Hepatic stellate cell (primary cell): ENCODE data around the gene TPD52L1.
"Not testable (repeated sequence)": the region's sequence is repeated elsewhere in the genome, so short reads cannot be mapped to it uniquely, and the experiment has no call there.

Experiments
- DNase-seq: peaks from one replicate; pipeline ENCODE4 v3.0.0; 2011; ENCODE audit warnings: low spot score

Gene TPD52L1

DNA sequence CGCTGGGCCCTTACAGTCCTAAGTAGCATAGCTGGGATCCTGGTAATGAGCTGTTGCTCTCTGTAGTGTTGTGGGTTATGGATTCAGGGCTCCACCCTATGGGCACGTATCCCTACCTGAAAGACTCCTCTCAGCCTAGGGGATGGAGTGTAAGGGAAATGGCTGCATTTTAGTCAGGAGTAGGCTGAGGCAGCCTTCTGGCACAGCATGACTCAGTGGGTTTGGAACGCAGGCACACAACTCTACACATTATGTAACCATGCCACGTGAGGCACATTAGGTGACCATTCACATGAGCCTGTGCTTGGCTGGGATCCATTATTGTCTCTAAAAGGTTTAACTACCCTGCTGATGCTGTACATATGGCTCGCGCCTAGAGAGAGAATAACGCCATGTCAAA lies 120.4 kb downstream of the TPD52L1 start:
- no peak for DNase-seq

DNA sequence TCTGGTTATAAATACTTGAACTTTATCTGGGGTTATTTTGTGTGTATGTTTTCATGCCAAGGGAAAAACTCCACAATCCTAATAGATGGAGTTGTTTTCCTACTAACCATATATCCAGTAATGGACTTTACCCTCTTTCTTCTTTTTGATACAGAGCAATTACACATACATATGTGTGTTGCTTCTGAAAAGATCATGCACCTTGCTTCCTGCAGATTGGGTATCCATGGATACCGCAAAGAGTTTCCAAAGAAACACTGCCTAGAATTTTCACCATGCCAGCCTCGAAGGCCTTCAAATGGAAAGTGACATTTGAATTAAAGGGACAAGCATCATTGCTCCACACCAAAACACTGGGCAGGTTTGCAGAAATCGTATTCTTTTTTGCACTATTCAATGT lies 121.4 kb downstream of the TPD52L1 start:
- DNase-seq = no peak

DNA sequence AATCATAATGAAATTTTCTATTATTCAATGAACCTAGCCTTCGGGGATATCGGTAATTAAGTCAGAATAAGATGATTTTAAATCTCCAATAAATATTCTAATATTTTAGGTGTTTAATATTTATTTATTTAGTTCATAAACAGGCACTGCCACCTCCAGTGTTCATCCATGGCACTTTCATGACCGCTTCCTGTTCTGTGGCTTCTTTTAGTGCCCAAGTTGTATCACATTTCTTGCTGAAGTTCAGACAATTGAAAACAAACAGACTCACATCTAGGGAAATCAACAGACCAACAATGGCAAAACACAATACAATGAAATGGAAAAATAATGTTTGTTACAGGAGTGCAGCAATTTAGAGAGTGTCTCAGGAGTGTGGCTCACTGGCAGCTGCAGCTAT lies 122.2 kb downstream of the TPD52L1 start:
- DNase-seq = no peak

DNA sequence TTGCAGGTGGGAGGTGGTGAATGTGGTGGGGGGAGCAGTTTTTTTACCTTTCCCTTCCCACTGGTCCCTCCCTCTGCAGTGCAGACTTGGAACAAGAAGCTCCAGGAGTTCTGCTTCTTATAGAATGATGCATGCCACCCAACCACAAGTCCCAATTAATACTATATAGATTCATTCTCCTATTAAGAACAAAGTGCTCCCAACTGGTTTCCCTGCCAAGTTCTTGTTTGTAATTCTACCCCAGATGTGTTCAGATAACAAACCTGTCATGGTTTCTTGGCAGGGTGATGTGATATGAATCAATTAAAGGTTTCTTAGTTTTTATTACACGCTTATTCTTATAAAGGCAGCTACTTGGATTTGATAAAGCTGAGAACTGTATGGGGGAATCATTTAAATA lies 124.3 kb downstream of the TPD52L1 start:
- no peak for DNase-seq

DNA sequence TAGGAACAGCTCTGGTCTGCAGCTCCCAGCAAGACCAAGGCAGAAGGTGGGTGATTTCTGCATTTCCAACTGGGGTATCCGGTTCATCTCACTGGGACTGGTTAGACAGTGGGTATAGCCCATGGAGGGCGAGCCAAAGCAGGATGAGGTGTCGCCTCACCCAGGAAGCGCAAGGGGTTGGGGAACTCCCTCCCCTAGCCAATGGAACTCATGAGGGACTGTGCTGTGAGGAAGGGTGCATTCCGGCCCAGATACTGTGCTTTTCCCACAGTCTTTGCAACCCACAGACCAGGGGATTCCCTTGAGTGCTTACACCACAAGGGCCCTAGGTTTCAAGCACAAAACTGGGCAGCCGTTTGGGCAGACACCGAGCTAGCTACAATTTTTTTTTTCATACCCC lies 126.4 kb downstream of the TPD52L1 start:
- no peak for DNase-seq

DNA sequence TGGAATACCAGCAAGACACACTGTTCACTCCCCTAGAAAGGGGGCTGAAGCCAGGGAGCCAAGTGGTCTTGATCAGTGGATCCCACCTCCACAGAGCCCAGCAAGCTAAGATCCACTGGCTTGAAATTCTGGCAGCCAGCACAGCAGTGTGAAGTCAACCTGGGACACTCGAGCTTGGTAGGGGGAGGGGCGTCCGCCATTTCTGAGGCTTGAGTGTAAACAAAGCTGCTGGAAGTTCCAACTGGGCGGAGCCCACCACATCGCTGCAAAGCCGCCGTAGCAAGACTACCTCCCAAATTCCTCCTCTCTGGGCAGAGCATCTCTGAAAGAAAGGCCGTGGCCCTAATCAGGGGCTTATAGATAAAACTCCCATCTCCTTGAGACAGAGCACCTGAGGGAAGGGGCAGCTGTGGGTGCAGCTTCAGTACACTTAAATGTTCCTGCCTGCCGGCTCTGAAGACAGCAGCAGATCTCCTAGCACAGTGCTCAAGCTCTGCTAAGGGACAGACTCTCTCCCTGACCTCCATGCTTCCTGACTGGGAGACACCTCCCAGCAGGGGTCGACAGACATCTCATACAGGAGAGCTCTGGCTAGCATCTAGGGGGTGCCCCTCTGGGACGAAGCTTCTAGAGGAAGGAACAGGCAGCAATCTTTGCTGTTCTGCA lies 126.9 kb downstream of the TPD52L1 start:
- not testable (repeated sequence) for DNase-seq

DNA sequence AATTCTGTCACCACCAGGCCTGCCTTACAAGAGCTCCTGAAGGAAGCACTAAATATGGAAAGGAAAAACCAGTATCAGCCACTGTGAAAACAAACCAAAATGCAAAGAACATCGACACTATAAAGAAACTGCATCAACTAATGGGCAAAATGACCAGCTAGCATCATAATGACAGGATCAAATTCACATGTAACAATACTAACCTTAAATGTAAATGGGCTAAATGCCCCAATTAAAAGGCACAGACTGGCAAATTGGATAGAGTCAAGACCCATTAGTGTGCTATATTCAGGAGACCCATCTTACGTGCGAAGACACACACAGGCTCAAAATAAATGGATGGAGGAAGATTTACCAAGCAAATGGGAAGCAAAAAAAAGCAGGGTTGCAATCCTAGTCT lies 128.9 kb downstream of the TPD52L1 start:
- DNase-seq = not testable (repeated sequence)

DNA sequence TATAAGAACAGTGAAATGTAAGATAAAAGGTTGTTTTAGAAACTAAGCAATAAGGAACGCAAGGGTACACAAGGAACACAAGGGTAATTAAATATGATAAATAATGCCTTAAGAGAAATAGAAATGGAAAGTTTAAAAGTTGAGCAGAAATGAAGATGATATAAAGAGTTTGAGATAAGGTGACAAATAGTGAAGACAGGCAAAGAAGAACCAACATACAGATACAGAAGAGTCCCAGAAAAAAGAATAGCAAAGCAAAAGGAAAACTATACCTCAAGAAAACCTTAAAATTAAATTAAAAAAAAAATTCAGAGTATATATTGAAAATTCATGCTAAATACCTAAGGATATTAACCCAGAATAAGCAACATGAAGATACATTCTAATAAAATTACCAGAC lies 131.8 kb downstream of the TPD52L1 start:
- DNase-seq = no peak

DNA sequence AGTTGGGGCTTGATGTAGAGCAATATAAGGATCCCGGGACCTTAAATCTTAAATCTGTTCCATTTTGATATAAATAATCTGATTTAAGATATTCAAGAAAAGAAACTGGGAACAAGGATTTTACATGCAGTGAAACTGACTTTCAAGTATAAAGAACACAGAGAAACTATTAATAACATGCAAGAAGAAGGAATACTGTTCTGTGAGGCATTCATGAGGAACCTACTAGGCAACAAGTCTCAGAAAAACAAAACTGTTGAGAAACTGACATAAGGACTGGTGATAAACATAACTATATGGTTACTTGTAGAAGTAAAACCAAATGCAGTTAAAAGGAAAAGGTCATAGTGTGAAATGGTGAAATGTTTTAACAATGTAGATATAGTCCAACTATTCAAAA lies 132.4 kb downstream of the TPD52L1 start:
- no peak for DNase-seq

DNA sequence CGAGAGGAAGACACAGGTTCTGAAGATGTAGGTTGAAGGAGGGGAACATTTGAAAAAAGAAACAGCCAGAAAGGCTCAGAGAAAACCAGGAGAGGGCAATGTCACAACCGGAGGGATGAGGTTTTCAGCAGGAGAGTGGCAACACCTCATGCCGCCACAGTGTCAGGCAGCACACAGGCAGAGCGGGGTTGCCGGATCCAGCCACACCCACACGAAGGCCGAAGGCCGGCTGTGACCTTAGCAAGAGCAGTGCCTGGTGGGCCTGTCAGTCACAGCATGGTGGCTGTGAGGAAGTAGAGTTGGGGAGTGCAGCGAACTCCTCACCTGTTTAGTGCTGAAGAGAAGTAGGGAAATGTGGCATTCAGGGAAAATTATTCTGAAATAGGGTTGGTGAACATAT lies 134.1 kb downstream of the TPD52L1 start:
- DNase-seq = no peak

DNA sequence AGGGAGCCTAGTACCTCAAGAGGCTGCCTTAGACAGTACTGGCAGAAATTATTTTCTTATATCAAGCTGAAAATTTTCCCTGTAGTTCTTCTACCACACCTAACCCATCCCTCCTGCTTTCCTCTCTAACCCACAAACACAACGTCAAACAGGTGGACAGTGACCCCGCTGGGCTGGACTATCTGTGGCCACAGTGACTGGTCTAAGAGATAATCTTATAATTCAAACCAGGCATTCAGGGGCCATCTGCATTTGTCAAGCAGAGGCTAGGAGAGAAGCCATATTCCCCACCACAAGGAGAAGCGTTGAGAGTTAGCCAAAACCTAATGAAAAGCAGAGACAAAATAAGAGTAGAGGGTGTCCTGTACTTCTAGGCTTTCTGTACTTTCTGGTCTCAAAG lies 140.0 kb downstream of the TPD52L1 start:
- DNase-seq = no peak

DNA sequence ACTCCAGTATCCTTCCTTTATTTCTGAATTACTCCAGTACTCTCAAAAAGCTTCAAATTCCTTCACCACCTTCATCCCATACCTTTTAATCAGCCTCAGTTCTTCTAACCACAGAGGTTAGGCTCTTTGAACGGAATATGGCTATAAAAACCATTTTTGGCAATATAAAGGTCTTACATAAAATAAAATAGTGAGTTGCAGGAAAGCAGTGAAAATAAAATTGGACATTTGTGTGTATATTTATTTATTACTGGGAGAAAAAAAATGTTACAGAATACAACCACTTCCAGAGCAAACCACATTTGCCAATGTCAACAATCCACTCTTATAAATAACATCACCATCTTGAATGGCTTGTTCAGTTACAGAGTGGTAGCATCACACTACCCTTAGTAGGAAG lies 140.5 kb downstream of the TPD52L1 start:
- DNase-seq = peak; percentile 21

DNA sequence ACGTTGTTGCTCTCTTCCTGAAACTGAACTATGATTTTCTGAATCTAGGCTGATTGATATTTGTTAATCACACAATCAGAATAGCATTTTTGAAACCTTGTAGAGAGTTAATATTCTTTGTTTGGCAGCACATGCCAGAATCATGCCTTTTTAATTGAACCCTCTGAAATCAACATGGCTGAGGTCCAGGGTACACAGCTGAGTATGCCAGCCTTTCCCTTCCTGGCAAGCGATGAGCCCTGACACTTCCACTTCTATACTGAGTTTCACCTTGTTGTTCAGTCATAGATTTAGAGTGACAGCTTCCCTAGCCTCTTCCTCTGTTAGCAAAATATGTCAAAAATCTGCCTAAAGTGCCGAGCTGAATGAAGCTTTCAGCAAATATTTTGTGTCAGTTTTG lies 141.4 kb downstream of the TPD52L1 start:
- no peak for DNase-seq

DNA sequence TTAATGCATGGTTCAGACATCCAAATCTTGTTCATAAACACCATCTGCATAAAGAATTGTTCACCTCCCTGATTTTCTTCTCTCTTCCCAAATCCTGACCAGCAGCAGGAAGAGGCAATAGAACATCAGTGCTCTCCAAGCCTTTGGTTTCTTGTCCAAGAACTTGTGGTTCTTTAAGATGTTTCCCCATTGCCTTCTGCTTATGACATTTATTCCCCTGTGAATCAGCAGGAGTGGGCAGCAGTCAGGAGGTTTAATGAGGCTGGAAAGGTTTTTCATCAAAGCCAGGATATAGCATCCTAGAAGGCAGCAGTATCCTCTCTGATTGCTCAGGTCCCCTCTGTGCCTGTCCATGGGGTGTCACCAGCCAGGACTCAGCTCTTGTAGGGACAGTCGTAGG lies 142.9 kb downstream of the TPD52L1 start:
- DNase-seq = no peak

DNA sequence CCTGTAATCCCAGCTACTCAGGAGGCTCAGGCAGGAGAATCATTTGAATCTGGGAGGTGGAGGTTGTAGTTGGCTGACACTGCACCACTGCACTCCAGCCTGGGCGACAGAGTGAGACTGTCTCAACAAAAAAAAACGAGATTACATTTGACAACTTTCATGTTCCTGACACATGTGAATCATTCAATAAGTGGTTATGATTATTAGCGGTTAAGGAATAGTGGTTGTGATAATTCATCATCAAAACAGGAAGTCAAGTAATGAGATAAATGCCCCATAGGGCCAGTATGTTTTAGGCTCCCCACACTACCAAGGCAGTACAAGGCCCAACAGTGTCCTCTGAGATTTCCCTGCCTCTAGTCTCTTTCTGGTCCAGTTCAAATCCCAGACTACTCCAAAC lies 145.7 kb downstream of the TPD52L1 start:
- no peak for DNase-seq

DNA sequence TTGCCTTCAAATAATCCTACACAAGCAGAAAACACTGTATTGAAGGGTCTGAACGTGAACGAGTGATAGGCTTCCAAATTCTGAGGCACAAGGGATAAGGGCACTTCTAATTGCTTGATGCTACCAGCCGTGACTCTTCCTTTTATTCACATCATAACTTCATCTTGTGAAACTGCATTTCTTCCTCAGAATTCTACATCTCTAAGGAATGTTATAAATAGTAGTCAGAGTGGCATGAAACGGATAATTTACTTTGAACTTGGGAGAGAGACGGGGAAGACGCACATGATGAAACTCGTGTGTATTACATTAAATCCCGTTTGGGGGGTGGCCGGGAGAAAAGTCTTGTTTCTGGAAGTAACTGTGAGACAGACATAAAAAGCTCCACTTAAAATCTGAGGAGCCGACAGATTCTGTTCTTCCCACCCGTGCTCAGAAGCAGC lies 147.4 kb downstream of the TPD52L1 start:
- peak; percentile 21 for DNase-seq

DNA sequence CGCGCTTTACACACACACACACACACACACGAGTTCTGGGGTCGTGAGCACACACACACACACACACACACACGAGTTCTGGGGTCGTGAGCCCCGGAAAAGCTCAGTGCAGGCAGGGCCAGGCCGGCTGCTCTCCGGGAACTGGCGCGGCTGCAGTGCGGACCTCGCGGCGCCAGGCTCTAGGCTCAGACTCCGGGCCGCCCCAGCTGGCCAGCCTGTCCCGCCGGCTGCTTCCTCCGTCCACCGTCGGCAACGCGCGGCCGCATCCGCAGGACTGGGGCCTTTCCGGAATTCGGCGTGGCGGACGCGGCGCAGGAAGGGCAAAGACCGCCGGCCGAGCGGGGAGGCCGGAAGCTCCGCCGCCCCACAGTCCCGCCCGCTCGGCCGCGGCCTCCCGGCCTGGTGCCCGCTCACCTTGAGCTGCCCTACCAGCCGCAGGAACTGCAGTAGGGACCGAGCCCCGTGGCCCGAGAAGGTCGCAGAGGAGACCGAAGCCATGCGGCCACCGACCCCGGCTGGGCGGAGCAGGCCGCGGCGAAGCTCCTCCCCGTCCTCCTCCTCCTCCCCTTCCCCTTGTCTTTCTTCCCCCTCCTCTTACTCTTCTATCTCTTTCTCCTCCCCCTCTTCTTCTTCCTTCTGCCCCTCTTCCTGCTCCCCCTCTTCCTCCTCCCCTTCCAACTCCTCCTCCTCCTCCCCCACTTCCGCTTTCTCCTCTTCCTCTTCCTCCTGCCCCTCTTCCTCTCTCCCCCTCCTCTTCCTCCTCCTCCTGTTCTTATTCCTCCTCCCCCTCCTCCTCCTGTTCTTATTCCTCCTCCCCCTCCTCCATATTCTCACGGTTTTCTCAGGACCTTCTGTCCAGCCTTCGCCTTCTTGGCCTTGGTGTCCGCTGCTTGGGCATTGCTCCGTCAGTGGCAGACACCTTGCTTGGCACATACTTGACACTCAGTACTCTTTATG lies 148.1 kb downstream of the TPD52L1 start, which contains the start of gene HDDC2:
Gene HDDC2, minus strand, starts transcription at position 533 of the 957 bp plus-strand sequence. Its CDS starts 35 bp downstream, at position 498.
- peak; percentile 64 for DNase-seq

DNA sequence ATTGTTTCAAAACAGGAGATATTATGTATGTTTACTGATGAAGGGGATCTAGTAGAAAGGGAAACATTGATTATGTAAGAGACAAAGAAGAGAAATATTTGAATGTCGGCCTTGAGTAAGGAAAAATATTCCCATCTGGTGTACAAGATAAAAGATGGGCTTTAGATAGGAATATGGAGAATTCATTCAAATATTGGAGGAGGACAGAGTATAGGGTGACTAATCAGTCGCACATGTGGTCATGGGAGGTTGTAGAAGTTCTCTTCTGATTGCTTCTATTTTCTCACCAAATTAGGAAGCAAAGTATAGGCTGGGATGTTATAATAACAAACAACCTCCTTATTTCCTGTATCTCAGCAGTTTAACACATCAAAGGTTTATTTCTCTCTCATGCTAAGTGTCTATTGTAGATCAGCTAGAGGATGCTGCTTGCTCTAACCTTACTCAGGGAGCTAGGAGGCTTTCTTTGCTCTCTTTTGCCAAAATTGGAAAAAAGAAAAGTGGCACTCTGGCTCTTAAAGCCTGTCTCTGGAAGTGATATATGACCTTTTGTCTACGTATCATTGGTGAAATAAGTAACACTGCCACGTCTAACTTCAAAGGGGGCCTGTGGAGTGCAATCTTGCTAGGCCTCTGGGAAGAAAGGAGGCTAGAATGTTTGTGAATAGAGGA lies 149.4 kb downstream of the TPD52L1 start:
- no peak for DNase-seq

DNA sequence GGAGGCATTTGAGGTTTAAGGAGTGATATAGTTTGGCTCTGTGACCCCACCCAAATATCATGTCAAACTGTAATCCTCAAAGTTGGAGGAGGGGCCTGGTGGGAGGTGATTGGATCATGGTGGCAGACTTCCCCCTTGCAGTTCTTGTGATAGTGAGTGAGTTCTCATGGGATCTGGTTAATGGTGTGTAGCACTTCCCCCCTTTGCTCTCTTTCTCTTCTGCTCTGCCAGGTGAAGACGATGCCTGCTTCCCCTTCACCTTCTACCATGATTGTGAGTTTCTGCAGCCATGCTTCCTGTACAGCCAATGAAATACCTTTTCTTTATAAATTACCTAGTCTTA lies 149.9 kb downstream of the TPD52L1 start:
- DNase-seq = no peak

DNA sequence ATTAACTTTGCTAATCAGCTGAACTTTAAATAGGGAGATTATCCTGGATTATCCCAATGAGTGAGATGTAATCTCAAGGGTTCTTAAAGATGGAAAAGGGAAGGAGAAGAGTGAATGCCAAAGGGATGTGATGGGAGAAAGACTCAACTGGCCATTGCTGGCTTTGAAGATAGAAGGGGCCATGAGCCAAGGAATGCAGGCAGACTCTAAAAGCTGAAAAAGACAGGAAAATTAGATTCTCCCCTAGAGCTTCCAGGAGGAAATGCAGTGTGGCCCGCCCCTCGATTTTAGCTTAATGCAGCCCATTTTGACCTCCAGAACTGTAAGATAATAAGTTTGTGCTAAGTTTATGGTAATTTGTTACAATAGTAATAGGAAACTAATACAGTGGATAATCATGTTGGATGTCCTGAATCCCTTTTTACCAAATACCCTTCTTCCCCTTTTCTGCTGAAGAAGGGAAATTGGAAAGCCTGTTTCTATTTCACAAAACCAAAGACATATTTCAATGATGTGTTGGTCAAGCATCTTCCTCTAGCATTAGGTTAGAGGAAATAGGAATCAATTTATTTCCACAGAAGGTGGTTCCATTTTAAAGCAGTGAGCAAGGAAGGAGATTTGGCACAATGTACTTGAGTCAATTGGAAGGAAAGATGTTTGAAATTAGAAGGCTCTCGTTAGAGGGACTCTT lies 151.5 kb downstream of the TPD52L1 start:
- no peak for DNase-seq

DNA sequence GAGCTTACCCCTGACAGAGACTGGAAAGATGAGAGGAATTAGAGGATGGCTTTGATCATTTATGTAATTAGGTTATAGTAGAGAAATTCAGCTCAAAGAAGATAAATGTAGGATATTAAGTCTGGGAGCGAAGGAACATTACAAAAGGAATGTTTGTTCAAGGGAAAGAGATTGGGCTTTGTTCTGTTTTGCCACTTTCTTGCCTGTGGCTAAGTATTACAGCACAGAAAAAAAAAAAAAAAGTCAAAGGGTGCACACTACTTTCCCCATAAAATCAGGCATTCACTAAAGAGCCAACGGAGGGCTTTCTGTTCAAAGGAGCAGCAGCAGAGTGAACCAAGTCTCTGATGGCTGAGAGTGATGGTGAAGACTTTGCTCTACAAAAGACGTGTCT lies 153.2 kb downstream of the TPD52L1 start:
- no peak for DNase-seq

DNA sequence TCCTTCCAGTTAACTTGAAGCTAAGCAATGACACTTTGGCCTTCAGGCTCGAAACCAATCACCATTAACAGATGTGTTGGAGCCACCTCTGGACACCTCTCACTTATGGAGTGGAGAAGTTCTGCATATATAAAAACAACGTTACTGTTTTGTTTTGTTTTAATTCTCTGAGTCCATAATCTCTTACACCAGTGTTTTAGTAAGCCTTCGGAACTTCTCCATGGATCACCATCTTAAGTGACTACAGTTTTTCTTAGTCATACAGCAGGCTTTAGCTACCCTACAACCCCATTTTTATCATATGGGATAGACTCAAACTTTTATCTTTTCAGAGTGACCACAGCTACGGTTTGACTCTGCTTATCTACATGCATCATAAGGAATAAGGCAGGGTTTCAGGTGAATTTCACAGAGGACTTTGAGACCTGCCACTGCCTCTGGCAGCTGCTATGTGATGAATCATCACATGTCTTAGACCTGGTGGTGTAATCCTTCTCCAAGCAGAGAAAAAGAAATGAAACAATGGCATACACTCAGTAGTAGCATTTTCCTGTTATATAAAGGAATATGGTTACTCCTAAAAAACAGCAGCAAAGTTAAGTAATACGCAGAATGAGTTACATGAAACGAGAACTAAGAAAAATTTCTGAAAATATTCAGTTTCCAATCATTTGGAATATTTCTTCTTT lies 153.7 kb downstream of the TPD52L1 start:
- DNase-seq = no peak
